K562 (cell line): ENCODE measurements around the gene SIRPD. TPM values are rescaled to one million over a fixed set of nuclear protein-coding genes. Genes with fewer than 3 reads are reported as not detected.

ENCODE experiments used
- ATAC-seq: fragments of 200-7000 bp; cut with Tn5 transposase; 3 replicates; pipeline ENCODE4 v1.9.1; 2020; ENCODE audit warnings: moderate library complexity
- BruUV-seq: library from RNA; stranded (reverse); fragments of 400-500 nt; replicated peaks from 2 replicates; lab custom pipeline; 2021; lab: Mats Ljungman, UMichigan
- CTCF ChIA-PET: fragments of 300-600 bp; formaldehyde crosslinking; extraction: SDS; loops from one replicate; lab custom pipeline; 2021; ENCODE audit warnings: low intra/inter-chr PET ratio; lab: Yijun Ruan, JAX
- POLR2A ChIA-PET: fragments of 300-600, 350-650 bp; sonication (Branson Sonifier 250); formaldehyde crosslinking; extraction: SDS; loops from one replicate; lab custom pipeline; 2021; ENCODE audit warnings: antibody characterized with exemption, inconsistent platforms; lab: Yijun Ruan, JAX
- DNase-seq, 4 experiments: peaks; one replicate each; pipeline versions ENCODE4 v3.0.0 to v3.0.0-alpha.2; 2011 to 2018; ENCODE audit warnings: low spot score in 3 of 4, mixed read lengths in 3 of 4; ENCODE audit errors: extremely low read depth in 1 of 4
- FAIRE-seq: peaks from 2 replicates; lab custom pipeline; 2011; peaks lifted over from hg19 to GRCh38; lab: Jason Lieb, UNC
- H2AFZ ChIP-seq: 2 replicates; pipeline ENCODE4 v1.6.0; 2011; ENCODE audit warnings: low read depth, low read length, control low read depth, inconsistent platforms
- H3K27ac ChIP-seq: fragments of 200-600 bp; 3 replicates; pipeline ENCODE4 v1.8.0; 2011; ENCODE audit warnings: low read depth, mild to moderate bottlenecking, control low read depth, inconsistent platforms, low read length, moderate library complexity, mixed read lengths; ENCODE audit errors: extremely low read depth
- H3K27me3 ChIP-seq, 2 experiments: fragments of 300-600 bp in 1 of 2; 2 replicates in 1 of 2; 3 replicates in 1 of 2; pipeline versions ENCODE4 v1.6.0 to v1.8.0; 2011; ENCODE audit warnings: inconsistent platforms in 2 of 2, low read length in 2 of 2, mild to moderate bottlenecking in 1 of 2, mixed read lengths in 1 of 2, moderate library complexity in 1 of 2; ENCODE audit not compliant: control insufficient read depth in 2 of 2, insufficient read depth in 2 of 2
- H3K36me3 ChIP-seq: fragments of 300-600 bp; 3 replicates; pipeline ENCODE4 v1.8.0; 2011; ENCODE audit warnings: mild to moderate bottlenecking, low read length, inconsistent platforms; ENCODE audit not compliant: control insufficient read depth, insufficient read depth
- H3K4me1 ChIP-seq, 2 experiments: fragments of 200-600 bp in 1 of 2; replicated peaks in 1 of 2; 2 replicates in 1 of 2; 3 replicates in 1 of 2; pipeline versions ENCODE4 v1.5.1 to v1.8.0; 2011; ENCODE audit warnings: inconsistent platforms in 2 of 2, low read length in 2 of 2, mild to moderate bottlenecking in 1 of 2, mixed read lengths in 1 of 2, moderate library complexity in 1 of 2; ENCODE audit not compliant: control insufficient read depth in 2 of 2, insufficient read depth in 2 of 2
- H3K4me2 ChIP-seq: 2 replicates; pipeline ENCODE4 v1.6.1; 2011; ENCODE audit warnings: low read length, control low read depth, inconsistent platforms, mixed read lengths; ENCODE audit not compliant: insufficient read depth
- H3K4me3 ChIP-seq: fragments of 200-600 bp; sonication (generic), shearing (Covaris generic); 2 replicates; pipeline ENCODE4 v1.5.1; 2016; ENCODE audit warnings: control low read depth, inconsistent platforms
- H3K79me2 ChIP-seq: fragments of 200-600 bp; 3 replicates; pipeline ENCODE4 v1.8.0; 2011; ENCODE audit warnings: low read length, inconsistent platforms; ENCODE audit not compliant: control insufficient read depth, insufficient read depth
- H3K9ac ChIP-seq, 2 experiments: 2 replicates each; pipeline versions ENCODE4 v1.6.0 to v1.6.1; 2011; ENCODE audit warnings: low read depth in 2 of 2, low read length in 2 of 2, control low read depth in 1 of 2, inconsistent platforms in 1 of 2, mild to moderate bottlenecking in 1 of 2, mixed read lengths in 1 of 2; ENCODE audit not compliant: insufficient read depth in 1 of 2
- H3K9me1 ChIP-seq: one replicate; pipeline ENCODE4 v1.6.0; 2011; ENCODE audit warnings: inconsistent platforms, mild to moderate bottlenecking, low read length, moderate library complexity; ENCODE audit not compliant: control insufficient read depth, insufficient read depth
- H3K9me3 ChIP-seq: replicated peaks from 2 replicates; pipeline ENCODE4 v1.5.1; 2011; ENCODE audit warnings: low read depth, low read length, inconsistent platforms; ENCODE audit not compliant: control insufficient read depth, insufficient read depth
- H4K20me1 ChIP-seq: replicated peaks from 2 replicates; pipeline ENCODE4 v1.6.1; 2011; ENCODE audit warnings: low read length, inconsistent platforms, mixed read lengths; ENCODE audit not compliant: control insufficient read depth, insufficient read depth
- CXXC5 ChIP-seq: fragments of 250-450 bp; sonication (Bioruptor Pico); IDR thresholded peaks from 2 replicates; pipeline ENCODE4 v1.8.0; 2022; ENCODE audit warnings: inconsistent platforms, mild to moderate bottlenecking, moderate library complexity
- DMBX1 ChIP-seq: fragments of 250-450 bp; sonication (Bioruptor Pico); IDR thresholded peaks from 2 replicates; pipeline ENCODE4 v1.8.0; 2022; ENCODE audit warnings: inconsistent platforms, mild to moderate bottlenecking, moderate library complexity, borderline replicate concordance
- ERF ChIP-seq: fragments of 450-650 bp; formaldehyde crosslinking; IDR thresholded peaks from 2 replicates; pipeline ENCODE4 v1.4.0; 2020; ENCODE audit warnings: mild to moderate bottlenecking, mixed read lengths
- HNRNPK ChIP-seq: fragments of 200-400 bp; formaldehyde crosslinking; IDR thresholded peaks from one replicate; pipeline ENCODE4 v1.6.1; 2018; ENCODE audit warnings: mild to moderate bottlenecking, low read depth, low read length; ENCODE audit not compliant: poor library complexity, severe bottlenecking
- KHSRP ChIP-seq: fragments of 450-650 bp; IDR thresholded peaks from 2 replicates; pipeline ENCODE4 v1.6.1; 2017
- MLLT1 ChIP-seq, 2 experiments: fragments of 450-650 bp; IDR thresholded peaks; 2 replicates each; pipeline ENCODE4 v1.6.1; 2016
- MXI1 ChIP-seq: IDR thresholded peaks from 2 replicates; pipeline ENCODE4 v1.6.1; 2011; ENCODE audit warnings: low read depth, mild to moderate bottlenecking, improper control_type of control experiment, low read length
- OTX1 ChIP-seq: fragments of 450-650 bp; formaldehyde crosslinking; IDR thresholded peaks from 2 replicates; pipeline ENCODE4 v1.4.0; 2022; ENCODE audit warnings: mild to moderate bottlenecking
- POLR2G ChIP-seq: fragments of 200-400 bp; formaldehyde crosslinking; IDR thresholded peaks from 2 replicates; pipeline ENCODE4 v1.6.1; 2017; ENCODE audit warnings: low read depth, mild to moderate bottlenecking, antibody characterized with exemption, low read length, moderate library complexity
- RAD51 ChIP-seq: fragments of 450-650 bp; IDR thresholded peaks from 2 replicates; pipeline ENCODE4 v1.7.1; 2016; ENCODE audit warnings: low read depth, mild to moderate bottlenecking, borderline replicate concordance
- RBBP5 ChIP-seq: fragments of 200-600 bp; sonication (generic); IDR thresholded peaks from 2 replicates; pipeline ENCODE4 v1.6.1; 2012; ENCODE audit warnings: borderline replicate concordance, mild to moderate bottlenecking, low read length, control low read depth, inconsistent platforms; ENCODE audit not compliant: insufficient read depth, poor library complexity, severe bottlenecking
- SMAD4 ChIP-seq: fragments of 250-450 bp; sonication (Bioruptor Pico); conservative IDR thresholded peaks from 2 replicates; pipeline ENCODE4 v1.8.0; 2021; ENCODE audit warnings: inconsistent platforms, mild to moderate bottlenecking, moderate library complexity
- SMARCA4 ChIP-seq: fragments of 450-650 bp; IDR thresholded peaks from 2 replicates; pipeline ENCODE4 v1.6.1; 2016
- ZKSCAN1 ChIP-seq: fragments of 150-350 bp; IDR thresholded peaks from 2 replicates; pipeline ENCODE4 v1.6.1; 2016; ENCODE audit warnings: low read depth, low read length
- ZNF277 ChIP-seq: fragments of 250-450 bp; sonication (Bioruptor Pico); IDR thresholded peaks from 2 replicates; pipeline ENCODE4 v1.8.0; 2022; ENCODE audit warnings: inconsistent platforms, mild to moderate bottlenecking, moderate library complexity, borderline replicate concordance
- WGBS: fragments of 100-300 bp; shearing (Covaris generic); methylation state at CpG from one replicate; pipeline ENCODE4 v1.1.6; 2016; ENCODE audit warnings: low coverage, mixed read lengths; ENCODE audit not compliant: insufficient coverage; ENCODE audit errors: missing lambda C conversion rate; 5-methylcytosine and 5-hydroxymethylcytosine counted together
- in situ Hi-C: fragments of 300-500 bp; cut with MboI; formaldehyde crosslinking; loops from 4 replicates; pipeline ENCODE4 v1.15.0; 2018; ENCODE audit warnings: inconsistent platforms, mixed read lengths
- intact Hi-C: fragments of 100-400 bp; cut with micrococcal nuclease; formaldehyde crosslinking; loops from 2 replicates; pipeline ENCODE4 v1.14.2; 2022
- polyA plus RNA-seq, 8 experiments: library from polyadenylated mRNA; depleted of rRNA in 4 of 8; stranded (reverse) in 5 of 8; unstranded in 3 of 8; fragments of >200 nt; fragmentation: Nextera tagmentation in 2 of 8; fragmentation: Illumina TruSeq in 1 of 8; extraction: Ambion mirVana in 2 of 8; extraction: Trizol in 1 of 8; gene quantifications; 2 replicates each; pipeline versions ENCODE4 v1.2.1 to v1.2.3, GENCODE V29; 2011 to 2014; ENCODE audit warnings: inconsistent platforms in 1 of 8, missing spikeins in 1 of 8
- total RNA-seq, 7 experiments: library from RNA; depleted of rRNA in 6 of 7; stranded (reverse); fragments of >200 nt in 6 of 7; fragmentation: Illumina TruSeq in 2 of 7; extraction: Trizol in 2 of 7; gene quantifications; 2 replicates each; pipeline versions ENCODE4 v1.2.1 to v1.2.3, GENCODE V29; 2011 to 2021; ENCODE audit warnings: low replicate concordance in 1 of 7
- TF ChIP-seq, protein P1 (sequence below): fragments of 450-650 bp; formaldehyde crosslinking; IDR thresholded peaks from 2 replicates; pipeline ENCODE4 v1.4.0; 2022; ENCODE audit warnings: missing genetic modification characterization

SIRPD gene
- total and polyA plus RNA-seq, 9 of the 15 experiments (the other 6 are each of a cell fraction or from before 2014, with no cell fraction given): not detected

- TF ChIP-seq RAD51: no peak
Measured at GRCh38 chr20:1536893-1537730, 20.4 kb downstream of the SIRPD start (continued).

DNA sequence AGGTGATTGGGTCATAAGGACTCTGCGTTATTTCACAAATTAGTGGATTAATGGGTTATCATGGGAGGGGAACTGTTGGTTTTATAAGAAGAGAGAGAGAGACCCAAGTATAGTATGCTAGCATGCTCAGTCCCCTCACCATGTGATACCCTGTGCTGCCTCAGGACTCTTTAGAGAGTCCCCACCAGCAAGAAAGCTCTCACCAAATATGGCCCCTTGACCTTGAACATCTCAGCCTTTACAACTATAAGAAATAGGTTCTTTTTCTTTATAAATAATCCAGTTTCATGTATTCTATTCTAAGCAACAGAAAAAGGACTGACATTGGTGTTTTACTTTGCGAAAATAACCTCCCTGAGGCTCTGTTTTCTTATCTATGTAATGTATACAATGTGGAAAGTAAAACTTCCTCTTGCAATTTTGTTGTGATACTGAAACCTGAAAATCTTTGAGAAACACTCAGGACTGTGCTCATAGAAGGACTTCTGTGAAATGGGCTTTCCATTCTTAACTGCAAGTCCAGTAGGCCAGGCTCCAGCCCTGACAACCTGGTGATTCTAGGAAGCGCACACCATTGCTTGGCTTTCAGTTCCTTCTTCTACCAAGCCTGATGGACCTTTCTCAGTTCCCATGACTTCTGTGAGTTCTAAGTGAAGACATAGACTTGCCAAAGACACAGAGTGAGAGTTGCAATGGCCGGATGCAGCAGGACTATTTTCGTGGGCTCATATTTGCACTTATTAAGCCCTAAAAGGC lies 21.9 kb downstream of the SIRPD start:
- H3K9me1 ChIP-seq: no peaks in the 10 kb centered on the region
- DNase-seq (no peak), FAIRE-seq (no peak), ATAC-seq (no peak)
- no peaks in the 10 kb centered on the region for H4K20me1 ChIP-seq
- H3K9me3 ChIP-seq: no peaks in the 10 kb centered on the region
- H3K79me2 ChIP-seq: no peaks in the 10 kb centered on the region
- H3K4me1 ChIP-seq: no peaks in the 10 kb centered on the region; a peak in 1 of 5 replicates
- H3K27ac ChIP-seq: no peak overlapping the region
- H3K9ac ChIP-seq: no peak overlapping the region
- H3K27me3 ChIP-seq: no peaks in the 10 kb centered on the region; a peak in 2 of 5 replicates
- BruUV-seq: no TSS peak
- 11% methylated on average over 4 of the region's 5 CpGs for WGBS
- in situ Hi-C loops (no loop called here), intact Hi-C loops (no loop called here)
- CTCF ChIA-PET: no interaction called here
- H2AFZ ChIP-seq: no peak overlapping the region
- H3K4me3 ChIP-seq: no peak overlapping the region
- H3K4me2 ChIP-seq: no peak overlapping the region
- POLR2A ChIA-PET: interaction anchor here (1.0 kb wide), 1 partner anchor 9 kb away, joined by 3 read pairs; no protein-coding TSS in a partner anchor
- TF ChIP-seq CXXC5 (CRISPR knock-in tag) (no peak), ERF (CRISPR knock-in tag) (no peak), ZNF277 (no peak), POLR2G (no peak), RBBP5 (no peak), SMARCA4 (no peak), OTX1 (CRISPR knock-in tag) (no peak), SMAD4 (CRISPR knock-in tag) (no peak), DMBX1 (CRISPR knock-in tag) (no peak), MXI1 (no peak), ZKSCAN1 (no peak), HNRNPK (no peak), MLLT1 (IDR thresholded peaks at IDR 0.05) (no peak), KHSRP (no peak)
- TF ChIP-seq, protein P1, sequence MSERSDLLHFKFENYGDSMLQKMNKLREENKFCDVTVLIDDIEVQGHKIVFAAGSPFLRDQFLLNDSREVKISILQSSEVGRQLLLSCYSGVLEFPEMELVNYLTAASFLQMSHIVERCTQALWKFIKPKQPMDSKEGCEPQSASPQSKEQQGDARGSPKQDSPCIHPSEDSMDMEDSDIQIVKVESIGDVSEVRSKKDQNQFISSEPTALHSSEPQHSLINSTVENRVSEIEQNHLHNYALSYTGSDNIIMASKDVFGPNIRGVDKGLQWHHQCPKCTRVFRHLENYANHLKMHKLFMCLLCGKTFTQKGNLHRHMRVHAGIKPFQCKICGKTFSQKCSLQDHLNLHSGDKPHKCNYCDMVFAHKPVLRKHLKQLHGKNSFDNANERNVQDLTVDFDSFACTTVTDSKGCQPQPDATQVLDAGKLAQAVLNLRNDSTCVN: no peak
- no peaks in the 10 kb centered on the region for H3K36me3 ChIP-seq
